Lung (tissue), 12 donors: ENCODE data around the gene FARSA. TPM values are rescaled to one million over a fixed set of nuclear protein-coding genes. Genes with fewer than 3 reads are reported as not detected.

Experiments
- ATAC-seq: fragments of 200-7000 bp; cut with Tn5 transposase; one replicate; pipeline ENCODE4 v1.9.1; 2020; ENCODE audit warnings: moderate number of reproducible peaks; ENCODE audit not compliant: insufficient read depth, low FRiP score
- DNase-seq, 3 donors: peaks; one replicate each; pipeline ENCODE4 v3.0.0-alpha.2; 2013 to 2017
- H3K27ac ChIP-seq, 2 donors: one replicate each; pipeline ENCODE4 v1.5.1; 2013; ENCODE audit warnings: mild to moderate bottlenecking in 2 of 2, moderate library complexity in 2 of 2, control low read depth in 1 of 2, inconsistent platforms in 1 of 2, low read depth in 1 of 2, low read length in 1 of 2
- H3K27me3 ChIP-seq, 3 donors: one replicate each; pipeline ENCODE4 v1.5.1; 2013; ENCODE audit warnings: low read length in 2 of 3; ENCODE audit not compliant: control insufficient read depth in 3 of 3, insufficient read depth in 3 of 3
- H3K36me3 ChIP-seq, 4 donors: one replicate each; pipeline ENCODE4 v1.5.1; 2013; ENCODE audit warnings: low read length in 4 of 4, mild to moderate bottlenecking in 1 of 4, moderate library complexity in 1 of 4; ENCODE audit not compliant: control insufficient read depth in 4 of 4, insufficient read depth in 4 of 4
- H3K4me1 ChIP-seq, 5 donors: one replicate each; pipeline ENCODE4 v1.5.1; 2013; ENCODE audit warnings: low read length in 5 of 5, mild to moderate bottlenecking in 2 of 5, moderate library complexity in 1 of 5; ENCODE audit not compliant: control insufficient read depth in 5 of 5, insufficient read depth in 5 of 5
- H3K4me3 ChIP-seq: one replicate; pipeline ENCODE4 v1.5.1; 2013; ENCODE audit warnings: mild to moderate bottlenecking, control low read depth, moderate library complexity
- H3K9ac ChIP-seq, 2 donors: one replicate each; pipeline ENCODE4 v1.5.1; 2013; ENCODE audit warnings: low read length in 2 of 2, control low read depth in 1 of 2; ENCODE audit not compliant: insufficient read depth in 1 of 2
- H3K9me3 ChIP-seq, 4 donors: one replicate each; pipeline ENCODE4 v1.5.1; 2013; ENCODE audit warnings: low read length in 3 of 4, mild to moderate bottlenecking in 1 of 4, moderate library complexity in 1 of 4; ENCODE audit not compliant: control insufficient read depth in 4 of 4, insufficient read depth in 3 of 4
- WGBS, 2 donors: extraction: QIAGEN DNeasy Blood & Tissue Kit; methylation state at CpG; one replicate each; pipeline ENCODE4 v1.1.7; 2013; 5-methylcytosine and 5-hydroxymethylcytosine counted together
- polyA plus RNA-seq, 2 donors: library from polyadenylated mRNA; stranded (reverse); fragments of 200-250 nt; gene quantifications; one replicate each; pipeline ENCODE4 v1.2.1, GENCODE V29; 2013
- total RNA-seq, 2 donors: library from RNA; depleted of rRNA in 1 of 2; stranded (reverse); fragments of >200 nt in 1 of 2; gene quantifications; one replicate each; pipeline ENCODE4 v1.2.1, GENCODE V29; 2014 to 2021
- TF ChIP-seq, protein P1 (sequence below): IDR thresholded peaks from 2 replicates; pipeline ENCODE4 v1.5.1; 2012; ENCODE audit warnings: mild to moderate bottlenecking; ENCODE audit errors: control extremely low read depth, extremely low read depth
- donor health status: control.
- donor health status: control.
- donor health status: Bipolar disorder and iron deficiency.
- donor health status: healthy.
- donor health status: DM: yes; HTN: yes; CAD: no.

The FARSA gene
- total and polyA plus RNA-seq, 4 donors: 27.8 to 72.1 (median 52.8) TPM

- H3K27ac ChIP-seq: no peak overlapping the region
- WGBS, 2 donors: 26 to 44% methylated on average over 1 of the region's 1 CpG
- peaks cover 0 to 32% (median 17%) of the 10 kb centered on the region in 4 donors for H3K36me3 ChIP-seq
- no peak overlapping the region for H3K4me3 ChIP-seq
- ATAC-seq (no peak), DNase-seq (no peak)
- peaks cover 0 to 40% (median 11%) of the 10 kb centered on the region in 5 donors for H3K4me1 ChIP-seq
- no peak overlapping the region for H3K9ac ChIP-seq
- no peaks in the 10 kb centered on the region for H3K27me3 ChIP-seq
- TF ChIP-seq, protein P1, sequence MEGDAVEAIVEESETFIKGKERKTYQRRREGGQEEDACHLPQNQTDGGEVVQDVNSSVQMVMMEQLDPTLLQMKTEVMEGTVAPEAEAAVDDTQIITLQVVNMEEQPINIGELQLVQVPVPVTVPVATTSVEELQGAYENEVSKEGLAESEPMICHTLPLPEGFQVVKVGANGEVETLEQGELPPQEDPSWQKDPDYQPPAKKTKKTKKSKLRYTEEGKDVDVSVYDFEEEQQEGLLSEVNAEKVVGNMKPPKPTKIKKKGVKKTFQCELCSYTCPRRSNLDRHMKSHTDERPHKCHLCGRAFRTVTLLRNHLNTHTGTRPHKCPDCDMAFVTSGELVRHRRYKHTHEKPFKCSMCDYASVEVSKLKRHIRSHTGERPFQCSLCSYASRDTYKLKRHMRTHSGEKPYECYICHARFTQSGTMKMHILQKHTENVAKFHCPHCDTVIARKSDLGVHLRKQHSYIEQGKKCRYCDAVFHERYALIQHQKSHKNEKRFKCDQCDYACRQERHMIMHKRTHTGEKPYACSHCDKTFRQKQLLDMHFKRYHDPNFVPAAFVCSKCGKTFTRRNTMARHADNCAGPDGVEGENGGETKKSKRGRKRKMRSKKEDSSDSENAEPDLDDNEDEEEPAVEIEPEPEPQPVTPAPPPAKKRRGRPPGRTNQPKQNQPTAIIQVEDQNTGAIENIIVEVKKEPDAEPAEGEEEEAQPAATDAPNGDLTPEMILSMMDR: no peak
- H3K9me3 ChIP-seq: no peaks in the 10 kb centered on the region
Measured at GRCh38 chr19:12954612-12954962, 21.1 kb upstream of the FARSA start.

GRCh38 chr19:12953799-12954611 lies 20.5 kb upstream of the FARSA start:
- 61 to 65% methylated on average over 12 of the region's 12 CpGs for WGBS, 2 donors
- H3K36me3 ChIP-seq: peaks cover 3 to 38% (median 21%) of the 10 kb centered on the region in 4 donors

DNA sequence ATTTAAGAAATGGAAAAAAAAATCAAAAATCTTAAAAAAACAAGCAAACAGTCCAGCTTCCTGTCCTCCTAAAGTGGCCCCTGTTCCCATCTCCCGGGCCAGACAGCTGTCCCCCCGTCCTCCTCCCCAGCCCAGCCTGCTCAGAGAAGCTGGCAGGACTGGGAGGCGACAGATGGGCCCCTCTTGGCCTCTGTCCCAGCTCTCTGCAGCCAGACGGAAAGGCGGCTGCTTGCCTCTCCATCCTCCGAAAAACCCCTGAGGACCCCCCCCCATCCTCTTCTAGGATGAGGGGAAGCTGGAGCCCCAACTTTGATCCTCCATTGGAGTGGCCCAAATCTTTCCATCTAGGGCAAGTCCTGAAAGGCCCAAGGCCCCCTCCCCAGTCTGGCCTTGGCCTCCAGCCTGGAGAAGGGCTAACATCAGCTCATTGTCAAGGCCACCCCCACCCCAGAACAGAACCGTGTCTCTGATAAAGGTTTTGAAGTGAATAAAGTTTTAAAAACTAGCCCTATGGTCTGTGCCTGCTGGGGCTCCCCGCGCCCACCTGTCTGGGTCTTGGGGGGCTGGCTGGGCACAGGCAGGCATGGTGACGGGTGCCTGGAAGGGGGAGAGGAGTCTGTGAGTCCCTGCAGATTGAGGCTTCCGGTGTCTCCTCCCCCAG lies 19.8 kb upstream of the FARSA start:
- Histone ChIP-seq H3K27ac (peak overlapping the region; percentile 52 to 79), H3K27me3 (no peaks in the 10 kb centered on the region), H3K9me3 (no peaks in the 10 kb centered on the region), H3K4me1 (peaks cover 0 to 40% (median 11%) of the 10 kb centered on the region in 5 donors), H3K4me3 (no peak overlapping the region), H3K36me3 (peaks cover 10 to 45% (median 27%) of the 10 kb centered on the region in 4 donors), H3K9ac (no peak overlapping the region)
- WGBS, 2 donors: 51 to 53% methylated on average over 11 of the region's 11 CpGs
- no peak for ATAC-seq
- DNase-seq: peak; percentile 90 to 94 (median 93)
- TF ChIP-seq, protein P1: no peak

More at GRCh38 chr19:12953799-12954611, 20.5 kb upstream of the FARSA start:
- no peak overlapping the region for H3K4me3 ChIP-seq
- DNase-seq (peak in 1 of 3 donors; percentile 38), ATAC-seq (no peak)
- H3K27me3 ChIP-seq: no peaks in the 10 kb centered on the region
- H3K27ac ChIP-seq: peak overlapping the region in 1 of 2 donors; percentile 79
- peaks cover 0 to 40% (median 11%) of the 10 kb centered on the region in 5 donors for H3K4me1 ChIP-seq
- H3K9me3 ChIP-seq: no peaks in the 10 kb centered on the region
- no peak overlapping the region for H3K9ac ChIP-seq
- TF ChIP-seq, protein P1: no peak
